Fibroblast of mammary gland (primary cell): Measurements from ENCODE around the gene ITPK1.

Source experiments
- DNase-seq: peaks from one replicate; pipeline ENCODE4 v3.0.0-alpha.2; 2010; ENCODE audit warnings: low read depth
- H3K4me3 ChIP-seq: 2 replicates; pipeline ENCODE4 v1.5.1; 2011; ENCODE audit warnings: low read depth, mild to moderate bottlenecking, low read length, moderate library complexity; ENCODE audit not compliant: control insufficient read depth
- CTCF ChIP-seq: conservative IDR thresholded peaks from 2 replicates; pipeline ENCODE4 v1.5.1; 2011; ENCODE audit warnings: low read depth, low read length, inconsistent platforms; ENCODE audit not compliant: control insufficient read depth, insufficient read depth

The ITPK1 gene

GRCh38 chr14:92965281-92965680 lies 150.4 kb downstream of the ITPK1 start:
- no peak overlapping the region for H3K4me3 ChIP-seq
- no peak for DNase-seq
- TF ChIP-seq CTCF = no peak

GRCh38 chr14:92964124-92965109 lies 151.3 kb downstream of the ITPK1 start:
- TF ChIP-seq CTCF = no peak
- no peak for DNase-seq
- H3K4me3 ChIP-seq = no peak overlapping the region

GRCh38 chr14:92963301-92964123 lies 152.2 kb downstream of the ITPK1 start:
- H3K4me3 ChIP-seq = no peak overlapping the region
- DNase-seq = no peak
- TF ChIP-seq CTCF = no peak

- no peak for TF ChIP-seq CTCF
- no peak overlapping the region for H3K4me3 ChIP-seq
- no peak for DNase-seq
Observed at GRCh38 chr14:92962831-92963095, 153.0 kb downstream of the ITPK1 start.

- TF ChIP-seq CTCF = no peak
- DNase-seq = no peak
- H3K4me3 ChIP-seq = no peak overlapping the region
Observed at GRCh38 chr14:92962031-92962830, 153.5 kb downstream of the ITPK1 start.

- TF ChIP-seq CTCF = no peak
- DNase-seq = no peak
- no peak overlapping the region for H3K4me3 ChIP-seq
Observed at GRCh38 chr14:92961567-92961855, 154.2 kb downstream of the ITPK1 start.
